H9 (cell line): ENCODE measurements around the gene RPGR. TPM values are rescaled to one million over a fixed set of nuclear protein-coding genes. Genes with fewer than 3 reads are reported as not detected.
A peak's percentile ranks its signal among the peaks of the same experiment; 100 is the strongest.

Experiments
- DNase-seq: peaks from one replicate; pipeline ENCODE4 v3.0.0-alpha.2; 2017
- H2AFZ ChIP-seq: one replicate; pipeline ENCODE4 v1.6.1; 2013; ENCODE audit warnings: mild to moderate bottlenecking, low read length, control low read depth, moderate library complexity
- H2AK5ac ChIP-seq: 2 replicates; pipeline ENCODE4 v1.6.1; 2013; ENCODE audit warnings: low read length, control low read depth, mixed read lengths; ENCODE audit not compliant: insufficient read length
- H2BK120ac ChIP-seq: one replicate; pipeline ENCODE4 v1.6.1; 2013; ENCODE audit warnings: low read depth, mild to moderate bottlenecking, low read length, control low read depth, inconsistent platforms; ENCODE audit not compliant: poor library complexity, severe bottlenecking
- H2BK12ac ChIP-seq: 2 replicates; pipeline ENCODE4 v1.6.1; 2013; ENCODE audit warnings: low read length, control low read depth, mixed read lengths, low read depth; ENCODE audit not compliant: insufficient read length
- H2BK15ac ChIP-seq: 2 replicates; pipeline ENCODE4 v1.6.1; 2013; ENCODE audit warnings: low read depth, low read length, control low read depth
- H2BK20ac ChIP-seq: one replicate; pipeline ENCODE4 v1.6.1; 2013; ENCODE audit warnings: low read depth, mild to moderate bottlenecking, low read length, control low read depth, inconsistent platforms; ENCODE audit not compliant: poor library complexity, severe bottlenecking
- H2BK5ac ChIP-seq: 2 replicates; pipeline ENCODE4 v1.6.1; 2013; ENCODE audit warnings: low read length, control low read depth, mixed read lengths; ENCODE audit not compliant: insufficient read length
- H3K14ac ChIP-seq: 2 replicates; pipeline ENCODE4 v1.6.1; 2013; ENCODE audit warnings: low read length, control low read depth; ENCODE audit not compliant: insufficient read depth
- H3K18ac ChIP-seq: 2 replicates; pipeline ENCODE4 v1.6.1; 2013; ENCODE audit warnings: low read depth, mild to moderate bottlenecking, mixed read lengths, low read length, control low read depth; ENCODE audit not compliant: insufficient read length
- H3K23ac ChIP-seq: 2 replicates; pipeline ENCODE4 v1.6.1; 2013; ENCODE audit warnings: low read length, control low read depth, mixed read lengths, low read depth; ENCODE audit not compliant: insufficient read length
- H3K23me2 ChIP-seq: 2 replicates; pipeline ENCODE4 v1.6.1; 2013; ENCODE audit warnings: low read depth, mild to moderate bottlenecking, mixed read lengths, low read length, control low read depth; ENCODE audit not compliant: insufficient read length, poor library complexity, severe bottlenecking
- H3K27ac ChIP-seq: 2 replicates; pipeline ENCODE4 v1.5.1; 2013; ENCODE audit warnings: low read length, control low read depth, mixed read lengths, low read depth; ENCODE audit not compliant: insufficient read length
- H3K27me3 ChIP-seq: 2 replicates; pipeline ENCODE4 v1.6.1; 2013; ENCODE audit warnings: low read length, control low read depth, inconsistent platforms; ENCODE audit not compliant: insufficient read depth
- H3K4ac ChIP-seq: 2 replicates; pipeline ENCODE4 v1.6.1; 2013; ENCODE audit warnings: low read depth, mild to moderate bottlenecking, control low read depth, inconsistent platforms, low read length, moderate library complexity
- H3K4me1 ChIP-seq: 2 replicates; pipeline ENCODE4 v1.6.1; 2013; ENCODE audit warnings: low read length, control low read depth, inconsistent platforms; ENCODE audit not compliant: insufficient read depth
- H3K4me2 ChIP-seq: 2 replicates; pipeline ENCODE4 v1.6.1; 2013; ENCODE audit warnings: low read length, control low read depth, mixed read lengths; ENCODE audit not compliant: insufficient read length, insufficient read depth
- H3K56ac ChIP-seq: 2 replicates; pipeline ENCODE4 v1.6.1; 2013; ENCODE audit warnings: low read depth, mild to moderate bottlenecking, mixed read lengths, low read length, control low read depth; ENCODE audit not compliant: insufficient read length
- H3K79me1 ChIP-seq: 2 replicates; pipeline ENCODE4 v1.6.1; 2013; ENCODE audit warnings: low read depth, mild to moderate bottlenecking, moderate library complexity, low read length, control low read depth, inconsistent platforms; ENCODE audit not compliant: insufficient read depth, poor library complexity, severe bottlenecking
- H3K79me2 ChIP-seq: 2 replicates; pipeline ENCODE4 v1.6.1; 2013; ENCODE audit warnings: low read length, control low read depth, inconsistent platforms; ENCODE audit not compliant: insufficient read depth
- H3K9ac ChIP-seq: 2 replicates; pipeline ENCODE4 v1.6.1; 2013; ENCODE audit warnings: low read length, control low read depth, mixed read lengths; ENCODE audit not compliant: insufficient read length; ENCODE audit errors: extremely low read depth
- H3K9me3 ChIP-seq: one replicate; pipeline ENCODE4 v1.6.1; 2013; ENCODE audit warnings: low read depth, low read length, inconsistent platforms; ENCODE audit not compliant: control insufficient read depth
- H3T11ph ChIP-seq: one replicate; pipeline ENCODE4 v1.6.1; 2013; ENCODE audit warnings: mild to moderate bottlenecking, low read length, control low read depth, inconsistent platforms
- H4K20me1 ChIP-seq: one replicate; pipeline ENCODE4 v1.6.1; 2013; ENCODE audit not compliant: control insufficient read depth, insufficient read length, insufficient read depth
- H4K5ac ChIP-seq: 2 replicates; pipeline ENCODE4 v1.6.1; 2013; ENCODE audit warnings: low read depth, mild to moderate bottlenecking, mixed read lengths, low read length, control low read depth; ENCODE audit not compliant: insufficient read length
- H4K8ac ChIP-seq: replicated peaks from 2 replicates; pipeline ENCODE4 v1.6.1; 2013; ENCODE audit warnings: low read length, control low read depth, mixed read lengths, low read depth; ENCODE audit not compliant: insufficient read length
- H4K91ac ChIP-seq: 2 replicates; pipeline ENCODE4 v1.6.1; 2013; ENCODE audit warnings: low read depth, mild to moderate bottlenecking, moderate library complexity, mixed read lengths, low read length, control low read depth; ENCODE audit not compliant: insufficient read length
- H3K27ac Mint-ChIP-seq, 3 experiments: 2 replicates in 2 of 3; 3 replicates in 1 of 3; pipeline ENCODE4 v1.8.0; 2020 to 2021; ENCODE audit warnings: mixed read lengths in 3 of 3, mild to moderate bottlenecking in 1 of 3, moderate library complexity in 1 of 3
- H3K27me3 Mint-ChIP-seq: 2 replicates; pipeline ENCODE4 v1.8.0; 2021; ENCODE audit warnings: low read depth, mild to moderate bottlenecking, moderate library complexity, mixed read lengths
- H3K36me3 Mint-ChIP-seq, 3 experiments: 2 replicates in 2 of 3; 3 replicates in 1 of 3; pipeline ENCODE4 v1.8.0; 2020 to 2021; ENCODE audit warnings: low read depth in 3 of 3, mixed read lengths in 3 of 3; ENCODE audit not compliant: insufficient read depth in 1 of 3
- H3K4me1 Mint-ChIP-seq, 2 experiments: 2 replicates each; pipeline ENCODE4 v1.8.0; 2020; ENCODE audit warnings: mixed read lengths in 2 of 2
- H3K4me3 Mint-ChIP-seq, 2 experiments: 2 replicates in 1 of 2; 3 replicates in 1 of 2; pipeline ENCODE4 v1.8.0; 2020 to 2021; ENCODE audit warnings: mild to moderate bottlenecking in 2 of 2, mixed read lengths in 2 of 2, moderate library complexity in 1 of 2
- H3K9me3 Mint-ChIP-seq, 2 experiments: 2 replicates in 1 of 2; 3 replicates in 1 of 2; pipeline ENCODE4 v1.8.0; 2020; ENCODE audit warnings: mild to moderate bottlenecking in 2 of 2, mixed read lengths in 2 of 2, moderate library complexity in 1 of 2
- CTCF ChIP-seq: fragments of 200-600 bp; sonication (generic); conservative IDR thresholded peaks from 3 replicates; pipeline ENCODE4 v1.8.0; 2021; ENCODE audit warnings: antibody characterized with exemption, mild to moderate bottlenecking
- WGBS: extraction: QIAGEN DNeasy Blood & Tissue Kit; methylation state at CpG from one replicate; pipeline ENCODE4 v1.1.7; 2013; ENCODE audit warnings: missing lambda C conversion rate, low lambda C conversion rate, mixed read lengths; ENCODE audit not compliant: insufficient read length; ENCODE audit errors: extremely low coverage; 5-methylcytosine and 5-hydroxymethylcytosine counted together
- total RNA-seq: library from RNA; stranded (reverse); gene quantifications from 2 replicates; pipeline ENCODE4 v1.2.1, GENCODE V29; 2021

The RPGR gene
- total RNA-seq, 1 experiment from 2014 or later = 7.3 TPM

GRCh38 chrX:38249965-38250364, 77.3 kb downstream of the RPGR start:
- H3K9me3 Mint-ChIP-seq = peaks cover 69 to 73% of the 10 kb centered on the region in 2 experiments
- H3K4ac ChIP-seq = no peak overlapping the region
- H3K27ac Mint-ChIP-seq = peak overlapping the region in 1 of 3 experiments; percentile 22; a peak in 1 of 7 replicates
- no peaks in the 10 kb centered on the region; a peak in 2 of 7 replicates for H3K36me3 Mint-ChIP-seq
- no peak overlapping the region for H3K14ac ChIP-seq
- no peak overlapping the region for H2BK12ac ChIP-seq
- no peak overlapping the region for H3K56ac ChIP-seq
- no peaks in the 10 kb centered on the region for H3K79me2 ChIP-seq
- no peak for DNase-seq
- no peak overlapping the region for H3T11ph ChIP-seq
- H2BK120ac ChIP-seq = no peak overlapping the region
- H3K18ac ChIP-seq = no peak overlapping the region
- WGBS = no CpG with 5 or more reads among the region's 2 CpGs
- no peak overlapping the region for H2BK20ac ChIP-seq
- H3K23me2 ChIP-seq = no peaks in the 10 kb centered on the region
- no peaks in the 10 kb centered on the region for H3K4me1 ChIP-seq
- no peak overlapping the region for H2AFZ ChIP-seq
- H3K9ac ChIP-seq = no peak overlapping the region
- no peaks in the 10 kb centered on the region; the same call in 1 of the 2 replicates for H3K27me3 Mint-ChIP-seq
- no peaks in the 10 kb centered on the region for H4K20me1 ChIP-seq
- no peak overlapping the region for H2AK5ac ChIP-seq
- H2BK15ac ChIP-seq = no peak overlapping the region
- no peaks in the 10 kb centered on the region for H3K27me3 ChIP-seq
- H3K4me3 Mint-ChIP-seq = no peak overlapping the region
- H3K4me1 Mint-ChIP-seq = no peaks in the 10 kb centered on the region
- no peaks in the 10 kb centered on the region for H3K79me1 ChIP-seq
- H3K4me2 ChIP-seq = no peak overlapping the region
- H3K9me3 ChIP-seq = no peaks in the 10 kb centered on the region
- H3K23ac ChIP-seq = no peak overlapping the region
- no peak overlapping the region for H4K8ac ChIP-seq
- no peak overlapping the region for H4K5ac ChIP-seq
- no peak for TF ChIP-seq CTCF
- no peak overlapping the region for H3K27ac ChIP-seq
- no peak overlapping the region for H4K91ac ChIP-seq
- no peak overlapping the region for H2BK5ac ChIP-seq
